ENCODE data around the gene ARSB.

Gene ARSB

DNA sequence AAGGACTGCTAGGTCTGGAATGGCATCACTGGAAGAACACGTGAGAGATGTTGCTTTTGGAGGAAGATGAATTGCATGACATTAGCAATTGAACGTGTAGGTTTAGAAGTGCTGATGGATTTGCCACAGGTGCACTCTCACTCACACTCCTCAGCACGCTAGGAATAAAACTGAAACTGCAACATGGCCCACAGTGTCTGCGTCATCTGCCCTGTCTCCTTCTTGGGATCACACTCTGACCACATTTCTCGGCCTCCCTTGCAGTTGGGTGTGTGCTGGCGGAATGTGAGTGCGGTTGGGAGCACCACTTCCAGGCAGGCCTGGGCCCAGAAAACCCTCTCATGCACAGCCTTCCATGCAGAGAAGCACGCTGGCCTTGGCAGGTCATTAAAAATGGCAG, 183.7 kb downstream of the ARSB start:
- no peaks in the 10 kb centered on the region for H3K27me3 ChIP-seq (replicated peaks; ENCODE audit: control insufficient read depth, insufficient read depth, low read length)
- TF ChIP-seq, protein P1, sequence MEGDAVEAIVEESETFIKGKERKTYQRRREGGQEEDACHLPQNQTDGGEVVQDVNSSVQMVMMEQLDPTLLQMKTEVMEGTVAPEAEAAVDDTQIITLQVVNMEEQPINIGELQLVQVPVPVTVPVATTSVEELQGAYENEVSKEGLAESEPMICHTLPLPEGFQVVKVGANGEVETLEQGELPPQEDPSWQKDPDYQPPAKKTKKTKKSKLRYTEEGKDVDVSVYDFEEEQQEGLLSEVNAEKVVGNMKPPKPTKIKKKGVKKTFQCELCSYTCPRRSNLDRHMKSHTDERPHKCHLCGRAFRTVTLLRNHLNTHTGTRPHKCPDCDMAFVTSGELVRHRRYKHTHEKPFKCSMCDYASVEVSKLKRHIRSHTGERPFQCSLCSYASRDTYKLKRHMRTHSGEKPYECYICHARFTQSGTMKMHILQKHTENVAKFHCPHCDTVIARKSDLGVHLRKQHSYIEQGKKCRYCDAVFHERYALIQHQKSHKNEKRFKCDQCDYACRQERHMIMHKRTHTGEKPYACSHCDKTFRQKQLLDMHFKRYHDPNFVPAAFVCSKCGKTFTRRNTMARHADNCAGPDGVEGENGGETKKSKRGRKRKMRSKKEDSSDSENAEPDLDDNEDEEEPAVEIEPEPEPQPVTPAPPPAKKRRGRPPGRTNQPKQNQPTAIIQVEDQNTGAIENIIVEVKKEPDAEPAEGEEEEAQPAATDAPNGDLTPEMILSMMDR (IDR thresholded peaks at IDR 0.05; ENCODE audit: insufficient read depth, low read length, poor library complexity, severe bottlenecking): no peak
- no peaks in the 10 kb centered on the region for H3K36me3 ChIP-seq (ENCODE audit: control insufficient read depth, insufficient read depth, low read length)
- no peak overlapping the region for H3K4me3 ChIP-seq (replicated peaks; ENCODE audit: low read depth, low read length)
- no peak for DNase-seq (ENCODE audit: extremely low read depth, insufficient read length)

DNA sequence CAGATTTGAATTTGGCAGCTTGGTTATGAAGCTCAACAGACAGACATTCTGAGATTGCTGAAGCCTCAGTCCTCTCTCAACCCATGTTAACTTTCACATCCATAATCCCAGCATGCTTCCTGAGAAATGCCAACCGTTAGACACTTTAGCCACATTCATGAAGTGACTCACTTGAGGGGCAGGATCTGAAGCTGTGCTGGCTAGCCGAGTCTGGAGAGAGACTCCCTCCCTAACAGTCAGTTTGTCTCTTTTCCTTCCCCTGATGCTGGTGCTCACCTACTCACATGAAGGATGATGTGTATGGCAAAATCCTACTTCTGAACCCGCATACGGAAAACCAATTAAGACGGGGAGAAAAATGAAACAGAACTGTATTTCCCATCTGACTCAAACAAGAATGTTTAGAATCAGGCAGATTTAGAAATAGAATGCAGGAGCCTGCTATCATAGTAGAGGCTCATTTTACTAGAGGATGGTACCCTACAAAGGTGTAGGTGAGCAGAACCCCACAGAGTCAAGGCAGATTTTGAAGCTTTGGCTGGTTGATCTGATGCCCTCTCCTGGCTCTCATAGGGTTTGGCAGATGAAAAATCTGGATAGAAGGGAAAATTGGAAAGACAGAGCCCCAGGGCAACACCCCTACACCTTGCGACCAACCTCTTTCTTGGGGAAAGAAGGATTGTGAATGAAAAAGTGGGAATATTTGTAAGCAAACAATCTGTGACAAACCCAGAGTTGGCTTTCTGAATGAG, 185.7 kb downstream of the ARSB start:
- H3K4me3 ChIP-seq (replicated peaks; ENCODE audit: low read depth, low read length): no peak overlapping the region
- no peaks in the 10 kb centered on the region for H3K36me3 ChIP-seq (ENCODE audit: control insufficient read depth, insufficient read depth, low read length)
- no peaks in the 10 kb centered on the region for H3K27me3 ChIP-seq (replicated peaks; ENCODE audit: control insufficient read depth, insufficient read depth, low read length)
- TF ChIP-seq, protein P1 (IDR thresholded peaks at IDR 0.05; ENCODE audit: insufficient read depth, low read length, poor library complexity, severe bottlenecking): no peak
- DNase-seq (ENCODE audit: extremely low read depth, insufficient read length): no peak

GRCh38 chr5:78798673-78799029, 186.5 kb downstream of the ARSB start:
- TF ChIP-seq, protein P1 (IDR thresholded peaks at IDR 0.05; ENCODE audit: insufficient read depth, low read length, poor library complexity, severe bottlenecking): no peak
- Histone ChIP-seq H3K36me3 (ENCODE audit: control insufficient read depth, insufficient read depth, low read length) (no peaks in the 10 kb centered on the region), H3K4me3 (replicated peaks; ENCODE audit: low read depth, low read length) (no peak overlapping the region), H3K27me3 (replicated peaks; ENCODE audit: control insufficient read depth, insufficient read depth, low read length) (no peaks in the 10 kb centered on the region)
- DNase-seq (ENCODE audit: extremely low read depth, insufficient read length): no peak

- no peak for DNase-seq (ENCODE audit: extremely low read depth, insufficient read length)
- TF ChIP-seq, protein P1 (IDR thresholded peaks at IDR 0.05; ENCODE audit: insufficient read depth, low read length, poor library complexity, severe bottlenecking): no peak
These were observed 187.0 kb downstream of the ARSB start for GRCh38 chr5:78797936-78798672.

DNA sequence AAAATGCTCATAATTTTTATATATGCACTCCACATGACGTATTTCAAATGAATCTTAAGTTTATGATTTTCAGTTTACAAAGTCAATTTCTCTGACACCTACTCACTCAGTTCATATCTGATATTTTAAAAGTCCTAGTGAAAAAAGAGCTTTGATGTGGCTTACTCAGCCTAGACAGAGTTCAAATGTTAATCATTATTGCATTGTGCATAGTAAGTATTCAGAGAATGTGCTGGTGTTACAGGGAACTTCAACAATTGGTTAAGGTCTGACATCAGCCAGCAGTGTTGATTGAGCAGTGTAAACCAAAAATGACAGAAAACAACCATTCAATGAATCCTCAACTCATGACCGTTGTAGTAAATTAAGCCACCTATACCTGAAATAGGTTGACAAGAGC, 189.4 kb downstream of the ARSB start:
- TF ChIP-seq, protein P1 (IDR thresholded peaks at IDR 0.05; ENCODE audit: insufficient read depth, low read length, poor library complexity, severe bottlenecking): no peak
- DNase-seq (ENCODE audit: extremely low read depth, insufficient read length): no peak
- H3K4me3 ChIP-seq (replicated peaks; ENCODE audit: low read depth, low read length): no peak overlapping the region
- H3K27me3 ChIP-seq (replicated peaks; ENCODE audit: control insufficient read depth, insufficient read depth, low read length): no peaks in the 10 kb centered on the region
- H3K36me3 ChIP-seq (ENCODE audit: control insufficient read depth, insufficient read depth, low read length): no peaks in the 10 kb centered on the region

More at GRCh38 chr5:78797936-78798672, 187.0 kb downstream of the ARSB start:
- Histone ChIP-seq H3K27me3 (replicated peaks; ENCODE audit: control insufficient read depth, insufficient read depth, low read length) (no peaks in the 10 kb centered on the region), H3K4me3 (replicated peaks; ENCODE audit: low read depth, low read length) (no peak overlapping the region), H3K36me3 (ENCODE audit: control insufficient read depth, insufficient read depth, low read length) (no peaks in the 10 kb centered on the region)

Measured in GM06990 (cell line).